NCI-H1436 treated with DMSO at 0.1 percent for 48 hours (cell line): ENCODE results near the gene COL21A1.

Experiments used
- DNase-seq: peaks from one replicate; lab custom pipeline; 2025; lab: John Stamatoyannopoulos, UW

COL21A1 gene

GRCh38 chr6:56188429-56188828 lies 59.0 kb downstream of the COL21A1 start:
- no peak for DNase-seq

- no peak for DNase-seq
Observed at GRCh38 chr6:56187686-56188085, 59.7 kb downstream of the COL21A1 start.

- no peak for DNase-seq
Observed at GRCh38 chr6:56176741-56177140, 70.6 kb downstream of the COL21A1 start.

- DNase-seq: no peak
Observed at GRCh38 chr6:56173228-56173627, 74.2 kb downstream of the COL21A1 start.

GRCh38 chr6:56172144-56172543 lies 75.2 kb downstream of the COL21A1 start:
- no peak for DNase-seq

- DNase-seq: no peak
Observed at GRCh38 chr6:56169366-56169765, 78.0 kb downstream of the COL21A1 start.

- DNase-seq: no peak
Observed at GRCh38 chr6:56168596-56168995, 78.8 kb downstream of the COL21A1 start.

- DNase-seq: no peak
Observed at GRCh38 chr6:56162081-56162480, 85.3 kb downstream of the COL21A1 start.

GRCh38 chr6:56160489-56160888 lies 86.9 kb downstream of the COL21A1 start:
- no peak for DNase-seq

- no peak for DNase-seq
Observed at GRCh38 chr6:56158571-56158970, 88.8 kb downstream of the COL21A1 start.

- no peak for DNase-seq
Observed at GRCh38 chr6:56156643-56157042, 90.7 kb downstream of the COL21A1 start.

- no peak for DNase-seq
Observed at GRCh38 chr6:56155634-56156141, 91.7 kb downstream of the COL21A1 start.

- no peak for DNase-seq
Observed at GRCh38 chr6:56154076-56154475, 93.3 kb downstream of the COL21A1 start.

GRCh38 chr6:56152611-56153010 lies 94.8 kb downstream of the COL21A1 start:
- DNase-seq: no peak

GRCh38 chr6:56151609-56152224 lies 95.7 kb downstream of the COL21A1 start:
- DNase-seq: no peak

GRCh38 chr6:56148488-56149186 lies 98.7 kb downstream of the COL21A1 start:
- no peak for DNase-seq

GRCh38 chr6:56147766-56148165 lies 99.6 kb downstream of the COL21A1 start:
- DNase-seq: no peak

- no peak for DNase-seq
Observed at GRCh38 chr6:56146086-56146485, 101.3 kb downstream of the COL21A1 start.

GRCh38 chr6:56145616-56146015 lies 101.8 kb downstream of the COL21A1 start:
- DNase-seq: no peak

- no peak for DNase-seq
Observed at GRCh38 chr6:56144538-56145324, 102.6 kb downstream of the COL21A1 start.

- no peak for DNase-seq
Observed at GRCh38 chr6:56143796-56144195, 103.6 kb downstream of the COL21A1 start.

GRCh38 chr6:56140090-56140489 lies 107.3 kb downstream of the COL21A1 start:
- no peak for DNase-seq

GRCh38 chr6:56115715-56116114 lies 131.7 kb downstream of the COL21A1 start:
- DNase-seq: no peak
